Hepatocyte (in vitro differentiated cells): ENCODE measurements around the gene C6orf58. TPM values are rescaled to one million over a fixed set of nuclear protein-coding genes. Genes with fewer than 3 reads are reported as not detected.

Experiments
- DNase-seq: peaks from one replicate; pipeline ENCODE4 v3.0.0-alpha.2; 2016; ENCODE audit warnings: low spot score
- H2AFZ ChIP-seq: fragments of 200-600 bp; sonication (generic); 2 replicates; pipeline ENCODE4 v1.6.0; 2016; ENCODE audit warnings: antibody characterized with exemption, mild to moderate bottlenecking
- H3K27ac ChIP-seq: fragments of 200-600 bp; sonication (generic); 2 replicates; pipeline ENCODE4 v1.5.1; 2016; ENCODE audit warnings: mild to moderate bottlenecking
- H3K27me3 ChIP-seq: fragments of 200-600 bp; sonication (generic); 2 replicates; pipeline ENCODE4 v1.6.1; 2016
- H3K36me3 ChIP-seq: fragments of 200-600 bp; sonication (generic); replicated peaks from 2 replicates; pipeline ENCODE4 v1.5.1; 2016; ENCODE audit warnings: low read depth; ENCODE audit not compliant: insufficient read depth
- H3K4me1 ChIP-seq: fragments of 200-600 bp; sonication (generic); 2 replicates; pipeline ENCODE4 v1.5.1; 2016; ENCODE audit warnings: mild to moderate bottlenecking, moderate library complexity; ENCODE audit not compliant: insufficient read depth
- H3K4me2 ChIP-seq: fragments of 200-600 bp; sonication (generic); 2 replicates; pipeline ENCODE4 v1.6.0; 2016
- H3K4me3 ChIP-seq: fragments of 200-600 bp; sonication (generic); 2 replicates; pipeline ENCODE4 v1.5.1; 2016; ENCODE audit warnings: mild to moderate bottlenecking
- H3K79me2 ChIP-seq: fragments of 200-600 bp; sonication (generic); 2 replicates; pipeline ENCODE4 v1.6.0; 2017; ENCODE audit warnings: mild to moderate bottlenecking
- H3K9me2 ChIP-seq: fragments of 200-600 bp; sonication (generic); replicated peaks from 2 replicates; pipeline ENCODE4 v1.6.0; 2017; ENCODE audit warnings: mild to moderate bottlenecking; ENCODE audit not compliant: insufficient read depth
- H3K9me3 ChIP-seq: fragments of 200-600 bp; sonication (generic); 2 replicates; pipeline ENCODE4 v1.5.1; 2016; ENCODE audit warnings: low read depth, mild to moderate bottlenecking
- H4K20me1 ChIP-seq: fragments of 200-600 bp; sonication (generic); 2 replicates; pipeline ENCODE4 v1.6.0; 2016; ENCODE audit warnings: mild to moderate bottlenecking; ENCODE audit not compliant: insufficient read depth, poor library complexity, severe bottlenecking
- CTCF ChIP-seq: fragments of 200-600 bp; sonication (generic); IDR thresholded peaks from 2 replicates; pipeline ENCODE4 v1.5.1; 2016; ENCODE audit warnings: antibody characterized with exemption, mild to moderate bottlenecking; ENCODE audit not compliant: poor library complexity
- EZH2 ChIP-seq: fragments of 200-600 bp; sonication (generic); IDR thresholded peaks from 2 replicates; pipeline ENCODE4 v1.6.1; 2016; ENCODE audit warnings: antibody characterized with exemption, mild to moderate bottlenecking, borderline replicate concordance
- EZH2phosphoT487 ChIP-seq: fragments of 200-600 bp; sonication (generic); IDR thresholded peaks from one replicate; pipeline ENCODE4 v1.6.1; 2018; ENCODE audit warnings: antibody characterized with exemption, mild to moderate bottlenecking, low read depth, moderate library complexity; ENCODE audit not compliant: unreplicated experiment, severe bottlenecking
- WGBS: methylation state at CpG from one replicate; pipeline ENCODE4 v1.1.6; 2016; ENCODE audit warnings: low lambda C conversion rate; ENCODE audit errors: missing lambda C conversion rate; 5-methylcytosine and 5-hydroxymethylcytosine counted together
- polyA plus RNA-seq: library from polyadenylated mRNA; unstranded; fragments of >200 nt; fragmentation: Nextera tagmentation; extraction: Ambion mirVana; gene quantifications from 2 replicates; pipeline ENCODE4 v1.2.1, GENCODE V29; 2016
- total RNA-seq: library from RNA; depleted of rRNA; stranded (reverse); fragments of >200 nt; gene quantifications from 2 replicates; pipeline ENCODE4 v1.2.3, GENCODE V29; 2014

Gene C6orf58
- total and polyA plus RNA-seq, 2 experiments from 2014 or later: not detected

GRCh38 chr6:127630800-127631199, 53.8 kb downstream of the C6orf58 start:
- DNase-seq: no peak
- H4K20me1 ChIP-seq: no peaks in the 10 kb centered on the region
- H3K27ac ChIP-seq: no peak overlapping the region
- no peak overlapping the region for H3K4me2 ChIP-seq
- H3K27me3 ChIP-seq: no peaks in the 10 kb centered on the region
- no peak overlapping the region for H3K4me3 ChIP-seq
- H3K4me1 ChIP-seq: no peaks in the 10 kb centered on the region
- H3K9me2 ChIP-seq: no peaks in the 10 kb centered on the region
- no peak overlapping the region for H2AFZ ChIP-seq
- H3K36me3 ChIP-seq: no peaks in the 10 kb centered on the region
- H3K79me2 ChIP-seq: no peaks in the 10 kb centered on the region
- 83% methylated on average over 1 of the region's 1 CpG for WGBS
- TF ChIP-seq EZH2phosphoT487: no peak
- no peak for TF ChIP-seq CTCF
- no peak for TF ChIP-seq EZH2
- H3K9me3 ChIP-seq: no peaks in the 10 kb centered on the region

- no peak overlapping the region for H2AFZ ChIP-seq
- H3K36me3 ChIP-seq: no peaks in the 10 kb centered on the region
- H3K79me2 ChIP-seq: no peaks in the 10 kb centered on the region
- H3K9me3 ChIP-seq: no peaks in the 10 kb centered on the region
- H3K4me1 ChIP-seq: no peaks in the 10 kb centered on the region
- H3K4me3 ChIP-seq: no peak overlapping the region
- no peaks in the 10 kb centered on the region for H4K20me1 ChIP-seq
- DNase-seq: no peak
- H3K27me3 ChIP-seq: no peaks in the 10 kb centered on the region
- no peak overlapping the region for H3K4me2 ChIP-seq
- no peak overlapping the region for H3K27ac ChIP-seq
- TF ChIP-seq EZH2phosphoT487 (no peak), CTCF (no peak), EZH2 (no peak)
- H3K9me2 ChIP-seq: no peaks in the 10 kb centered on the region
These were observed 57.2 kb downstream of the C6orf58 start for GRCh38 chr6:127634178-127634577.

DNA sequence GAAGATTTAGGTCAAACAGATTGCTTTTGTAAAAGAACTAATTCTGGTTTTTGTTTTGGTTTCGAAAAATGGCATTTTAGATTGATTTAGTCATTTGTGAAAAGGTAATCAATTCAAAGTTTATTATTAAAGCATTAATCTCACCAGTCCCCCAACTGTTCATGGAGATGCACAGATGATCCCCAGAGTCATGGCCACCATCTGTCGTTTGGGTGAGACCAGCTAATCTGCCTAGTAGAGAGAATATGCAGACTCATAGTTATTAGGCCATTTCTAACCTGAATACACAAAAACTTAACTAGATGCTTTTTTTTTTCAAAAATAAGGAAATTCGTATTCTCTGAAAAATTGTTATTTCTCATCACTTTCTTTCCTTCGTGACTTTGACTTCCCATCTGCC, 58.1 kb downstream of the C6orf58 start:
- no peaks in the 10 kb centered on the region for H3K79me2 ChIP-seq
- H4K20me1 ChIP-seq: no peaks in the 10 kb centered on the region
- no peak overlapping the region for H3K4me3 ChIP-seq
- H3K9me2 ChIP-seq: no peaks in the 10 kb centered on the region
- H3K27ac ChIP-seq: no peak overlapping the region
- WGBS: 86% methylated on average over 4 of the region's 4 CpGs
- no peak overlapping the region for H2AFZ ChIP-seq
- no peak overlapping the region for H3K4me2 ChIP-seq
- H3K36me3 ChIP-seq: no peaks in the 10 kb centered on the region
- no peaks in the 10 kb centered on the region for H3K4me1 ChIP-seq
- TF ChIP-seq EZH2phosphoT487 (no peak), EZH2 (no peak), CTCF (no peak)
- H3K9me3 ChIP-seq: no peaks in the 10 kb centered on the region
- DNase-seq: no peak
- H3K27me3 ChIP-seq: no peaks in the 10 kb centered on the region

DNA sequence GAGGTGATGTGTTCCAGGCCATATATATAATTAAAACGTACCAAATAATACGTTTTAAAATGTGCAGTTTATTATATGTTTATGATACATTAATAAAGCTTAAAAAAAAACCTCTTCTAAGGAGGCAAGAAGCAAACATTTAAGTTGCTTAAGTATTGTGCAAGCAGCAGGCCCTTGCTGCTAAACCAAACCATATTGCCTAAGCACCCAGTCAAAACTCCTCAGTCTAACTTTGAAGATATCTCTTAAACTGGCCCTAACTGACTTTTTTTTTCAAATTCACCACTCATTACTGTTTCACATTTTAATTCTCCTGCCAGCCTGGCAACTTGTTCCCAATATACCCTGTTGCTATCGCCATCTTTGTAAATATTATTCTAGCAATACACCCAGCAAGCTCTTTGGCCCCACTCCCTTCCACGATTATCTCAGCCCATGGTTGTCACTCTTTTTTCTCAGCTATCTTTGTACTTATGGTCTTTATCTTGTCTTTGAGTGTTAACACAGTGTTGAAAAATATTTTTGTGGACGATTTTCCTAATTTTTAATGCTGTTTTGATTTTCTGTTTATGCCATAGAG, 60.9 kb downstream of the C6orf58 start:
- Histone ChIP-seq H3K4me2 (no peak overlapping the region), H3K36me3 (no peaks in the 10 kb centered on the region), H3K27me3 (no peaks in the 10 kb centered on the region), H3K4me3 (no peak overlapping the region), H4K20me1 (no peaks in the 10 kb centered on the region), H3K9me3 (no peaks in the 10 kb centered on the region), H3K27ac (no peak overlapping the region), H3K79me2 (no peaks in the 10 kb centered on the region), H3K9me2 (no peaks in the 10 kb centered on the region), H3K4me1 (no peaks in the 10 kb centered on the region), H2AFZ (no peak overlapping the region)
- no peak for DNase-seq
- 65% methylated on average over 5 of the region's 5 CpGs for WGBS
- TF ChIP-seq EZH2 (no peak), EZH2phosphoT487 (no peak), CTCF (no peak)
